HG03045 (cell line): ENCODE data around the gene FNDC10.
"Not testable (repeated sequence)": the region's sequence is repeated elsewhere in the genome, so short reads cannot be mapped to it uniquely, and the experiment has no call there.

Source experiments
- ATAC-seq: cut with Tn5 transposase; IDR thresholded peaks from one replicate; pipeline ENCODE4 v1.9.1; 2021; ENCODE audit warnings: mild to moderate bottlenecking, moderate library complexity; ENCODE audit not compliant: unreplicated experiment

Gene FNDC10

GRCh38 chr1:1567891-1568291 lies 32.0 kb downstream of the FNDC10 start:
- no peak for ATAC-seq

- ATAC-seq, result no peak
Observed at GRCh38 chr1:1567152-1567875, 32.6 kb downstream of the FNDC10 start.

GRCh38 chr1:1565340-1565739 lies 34.6 kb downstream of the FNDC10 start:
- no peak for ATAC-seq

GRCh38 chr1:1564268-1564667 lies 35.7 kb downstream of the FNDC10 start:
- ATAC-seq, result no peak

- no peak for ATAC-seq
Observed at GRCh38 chr1:1563688-1564087, 36.2 kb downstream of the FNDC10 start.

- ATAC-seq, result no peak
Observed at GRCh38 chr1:1562556-1563195, 37.3 kb downstream of the FNDC10 start.

- no peak for ATAC-seq
Observed at GRCh38 chr1:1561801-1562470, 38.0 kb downstream of the FNDC10 start.

- ATAC-seq, result no peak
Observed at GRCh38 chr1:1560178-1560577, 39.8 kb downstream of the FNDC10 start.

GRCh38 chr1:1559066-1559465 lies 40.9 kb downstream of the FNDC10 start:
- ATAC-seq, result no peak

GRCh38 chr1:1558591-1558990 lies 41.3 kb downstream of the FNDC10 start:
- ATAC-seq, result no peak

- not testable (repeated sequence) for ATAC-seq
Observed at GRCh38 chr1:1557688-1558087, 42.2 kb downstream of the FNDC10 start.

GRCh38 chr1:1556961-1557360 lies 43.0 kb downstream of the FNDC10 start:
- ATAC-seq, result not testable (repeated sequence)

- ATAC-seq, result no peak
Observed at GRCh38 chr1:1556505-1556904, 43.4 kb downstream of the FNDC10 start.

GRCh38 chr1:1554926-1555915 lies 44.7 kb downstream of the FNDC10 start:
- no peak for ATAC-seq

GRCh38 chr1:1554550-1554925 lies 45.4 kb downstream of the FNDC10 start:
- ATAC-seq, result no peak

- ATAC-seq, result no peak
Observed at GRCh38 chr1:1553821-1554494, 46.0 kb downstream of the FNDC10 start.

GRCh38 chr1:1552263-1552639 lies 47.7 kb downstream of the FNDC10 start:
- ATAC-seq, result no peak

GRCh38 chr1:1551524-1552262 lies 48.2 kb downstream of the FNDC10 start:
- ATAC-seq, result no peak

- no peak for ATAC-seq
Observed at GRCh38 chr1:1550591-1551432, 49.1 kb downstream of the FNDC10 start.
